ENCODE data around the gene NAT16.
"Not testable (repeated sequence)": the region's sequence is repeated elsewhere in the genome, so short reads cannot be mapped to it uniquely, and the experiment has no call there.

Gene NAT16

DNA sequence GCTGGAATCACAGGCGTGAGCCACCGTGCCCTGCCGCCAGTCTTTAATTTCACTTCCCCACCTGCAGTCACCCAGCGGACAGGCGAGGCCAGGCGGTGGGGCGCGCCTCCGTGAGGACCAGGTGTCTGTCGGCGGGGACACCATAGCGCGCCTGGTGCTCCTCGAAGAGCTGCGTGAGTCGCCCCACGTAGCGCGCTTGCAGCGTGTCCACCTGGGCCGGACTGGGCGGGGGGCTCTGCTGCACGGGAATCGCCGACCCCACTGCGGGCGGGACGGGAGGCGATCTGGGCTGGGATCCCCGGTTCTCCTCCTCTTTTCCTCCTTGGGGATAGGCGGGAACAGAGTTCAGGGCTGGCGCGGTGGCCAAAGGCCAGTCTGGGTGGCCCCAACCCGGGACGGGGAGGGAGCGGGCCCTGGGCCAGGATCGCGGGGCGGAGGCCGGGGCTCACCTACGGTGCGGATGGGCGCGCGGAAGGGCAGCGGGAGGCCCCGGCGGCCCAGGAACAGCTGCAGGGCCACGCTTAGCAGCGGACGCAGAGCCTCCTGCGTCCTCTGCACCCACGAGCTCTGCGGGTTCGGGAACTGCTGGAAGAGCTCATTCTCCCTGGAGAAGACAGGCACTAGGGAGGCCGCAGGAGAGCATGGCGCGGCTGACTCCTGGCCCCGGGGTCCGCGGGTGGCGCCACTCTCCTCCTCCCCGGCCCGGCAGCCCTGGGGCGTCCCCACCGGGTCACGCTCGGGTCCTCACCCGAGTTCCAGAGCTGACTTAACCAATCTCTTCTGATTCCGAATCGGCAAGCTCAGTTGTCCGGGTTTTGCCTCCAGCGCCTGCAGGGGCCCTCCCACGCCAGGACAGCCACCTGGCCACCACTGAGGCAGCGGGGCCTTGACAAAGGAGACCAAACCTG, 21.9 kb upstream of the NAT16 start:
- no peak for DNase-seq (ENCODE audit: low spot score)

DNA sequence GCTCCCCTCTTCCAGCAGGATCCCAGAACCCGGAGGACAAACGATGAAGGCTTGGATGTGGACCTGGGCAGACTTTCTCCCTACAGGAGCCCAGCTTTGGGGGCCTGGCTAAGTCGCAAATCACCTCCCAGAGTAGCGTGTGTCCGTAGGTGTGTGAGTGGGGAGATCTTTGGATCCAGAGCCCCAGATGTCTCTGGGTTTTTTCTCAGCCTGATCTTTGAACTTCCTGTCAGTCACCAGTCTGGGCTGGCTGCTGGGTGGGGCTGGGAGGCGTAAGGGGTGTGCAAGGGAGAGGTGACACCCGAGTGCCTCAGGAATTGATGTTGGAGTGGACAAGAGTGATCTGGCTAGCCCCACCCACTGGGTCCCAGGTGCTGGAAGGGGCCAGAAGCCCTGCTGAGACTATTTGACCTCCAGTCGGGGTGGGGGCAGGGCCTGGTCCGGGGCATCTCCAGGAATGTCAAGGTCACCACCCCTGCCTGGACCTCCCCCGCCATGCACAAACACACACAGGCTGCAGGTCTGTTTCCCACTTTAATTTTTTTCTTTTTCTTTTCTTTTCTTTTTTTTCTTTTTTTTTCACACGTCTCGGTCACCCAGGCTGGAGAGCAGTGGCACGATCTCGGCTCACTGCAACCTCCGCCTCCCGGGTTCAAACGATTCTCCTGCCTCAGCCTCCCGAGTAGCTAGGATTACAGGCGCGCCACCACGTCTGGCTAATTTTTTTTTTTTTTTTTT, 20.9 kb upstream of the NAT16 start, which contains the start of gene MOGAT3:
TSS of gene MOGAT3 (minus strand) at position 175 of the 738 bp plus-strand sequence. CDS start 182 bp downstream, outside the sequence.
- no peak for DNase-seq (ENCODE audit: low spot score)

DNA sequence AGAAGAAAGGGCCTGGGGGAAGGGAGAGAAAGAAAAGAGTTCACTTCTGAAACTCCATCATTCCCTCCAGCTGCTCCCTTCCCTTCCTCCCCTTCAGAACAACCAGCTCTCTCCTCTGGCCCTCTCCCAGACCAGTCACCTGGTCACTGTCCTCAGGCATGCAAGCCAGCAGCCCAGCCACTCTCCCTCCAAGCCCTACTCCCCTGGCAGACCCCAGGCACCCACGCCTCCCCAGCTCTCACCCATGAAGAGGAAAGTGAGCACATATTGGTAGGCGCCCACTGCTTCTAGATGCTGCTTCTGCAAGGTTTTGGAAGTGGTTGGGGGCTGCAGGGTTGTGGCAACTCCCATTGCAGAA, 20.4 kb upstream of the NAT16 start:
- no peak for DNase-seq (ENCODE audit: low spot score)

DNA sequence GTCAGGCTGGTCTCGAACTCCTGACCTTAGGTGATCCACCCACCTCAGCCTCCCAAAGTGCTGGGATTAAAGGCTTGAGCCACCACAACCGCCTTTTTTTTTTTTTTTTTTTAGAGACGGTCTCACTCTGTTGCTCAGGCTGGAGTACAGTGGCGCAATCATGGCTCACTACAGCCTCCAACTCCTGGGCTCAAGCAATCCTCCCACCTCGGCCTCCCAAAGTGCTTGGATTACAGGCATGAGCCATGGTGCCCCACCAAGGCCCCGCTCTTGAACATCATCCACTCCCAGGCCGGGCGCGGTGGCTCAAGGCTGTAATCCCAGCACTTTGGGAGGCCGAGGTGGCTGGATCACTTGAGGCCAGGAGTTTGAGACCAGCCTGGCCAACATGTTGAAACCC, 19.4 kb upstream of the NAT16 start:
- DNase-seq (ENCODE audit: low spot score) = not testable (repeated sequence)

DNA sequence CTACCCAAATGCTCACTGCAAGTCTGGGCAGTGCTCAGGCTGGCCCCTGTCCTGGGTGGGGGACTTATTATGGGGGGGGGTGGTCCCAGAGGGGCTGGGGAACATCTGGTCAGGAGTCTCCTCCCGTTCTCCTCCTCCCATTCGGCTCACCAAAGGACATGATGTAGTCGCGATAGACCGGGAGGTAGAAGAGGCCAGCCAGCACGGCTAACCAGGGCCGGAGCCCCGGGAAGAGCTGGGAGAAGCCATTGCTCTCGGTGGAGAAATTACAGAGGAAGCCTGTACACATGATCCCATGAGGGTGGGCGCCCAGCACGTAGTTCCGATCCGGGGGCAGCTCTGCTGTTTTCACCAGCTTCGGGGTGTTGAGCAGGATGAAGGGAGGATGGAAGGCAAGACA, 18.4 kb upstream of the NAT16 start:
- no peak for DNase-seq (ENCODE audit: low spot score)

DNA sequence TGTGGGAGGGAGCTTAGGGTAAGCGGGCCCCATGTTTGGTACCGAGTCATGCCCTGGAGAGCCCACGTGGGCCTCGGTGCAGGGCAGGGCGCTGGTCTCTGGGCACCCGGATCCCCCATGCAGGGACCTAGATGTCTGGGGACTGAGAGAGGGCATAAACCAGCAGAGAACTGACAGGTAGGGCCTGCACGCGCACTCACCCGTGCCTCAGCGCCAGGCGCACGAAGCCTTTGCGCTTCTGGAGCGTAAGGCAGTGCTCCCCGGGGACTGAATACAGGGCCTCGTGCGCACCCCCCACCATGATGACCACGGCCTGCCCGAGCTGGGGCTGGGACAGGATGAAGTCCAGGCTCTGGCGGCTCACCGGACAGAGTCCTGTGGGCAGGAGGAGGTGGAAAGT, 17.9 kb upstream of the NAT16 start:
- DNase-seq (ENCODE audit: low spot score) = no peak

DNA sequence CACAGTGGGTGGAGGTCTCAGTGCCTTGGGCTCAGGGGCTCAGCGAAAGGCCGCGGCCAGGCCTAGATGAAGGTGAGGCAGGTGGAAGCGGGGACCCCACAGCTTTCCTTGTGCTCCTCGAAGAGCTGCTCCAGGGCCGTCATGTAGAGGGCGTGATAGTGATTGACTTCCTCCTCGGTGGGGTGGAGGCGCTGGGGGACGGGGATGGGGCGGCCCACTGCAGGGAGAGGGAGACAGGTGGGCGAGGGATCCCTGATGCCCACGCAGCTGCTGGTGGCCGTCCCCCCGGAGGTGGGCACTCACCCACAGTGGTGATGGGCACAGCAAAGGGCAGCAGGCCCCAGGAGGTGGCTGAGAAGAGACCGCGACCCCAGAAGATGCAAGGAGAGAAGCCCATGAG, 15.8 kb upstream of the NAT16 start:
- DNase-seq (ENCODE audit: low spot score) = no peak

DNA sequence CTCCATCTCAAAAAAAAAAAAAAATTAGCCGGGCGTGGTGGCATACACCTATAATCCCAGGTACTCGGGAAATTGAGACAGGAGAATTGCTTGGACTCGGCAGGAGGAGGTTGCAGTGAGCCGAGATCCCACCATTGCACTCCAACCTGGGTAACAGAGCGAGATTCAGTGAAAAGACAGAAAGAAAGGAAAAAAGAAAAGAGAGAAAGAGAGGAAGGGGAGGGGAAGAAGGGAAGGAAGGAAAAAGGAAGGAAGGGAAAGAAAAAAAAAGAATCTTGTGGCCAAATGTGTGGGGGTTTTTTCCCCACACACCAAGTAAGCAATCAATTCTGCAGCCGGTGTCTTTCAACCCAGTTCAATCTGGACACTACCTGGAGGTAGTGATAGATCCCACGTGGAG, 9.0 kb upstream of the NAT16 start:
- DNase-seq (ENCODE audit: low spot score) = no peak

DNA sequence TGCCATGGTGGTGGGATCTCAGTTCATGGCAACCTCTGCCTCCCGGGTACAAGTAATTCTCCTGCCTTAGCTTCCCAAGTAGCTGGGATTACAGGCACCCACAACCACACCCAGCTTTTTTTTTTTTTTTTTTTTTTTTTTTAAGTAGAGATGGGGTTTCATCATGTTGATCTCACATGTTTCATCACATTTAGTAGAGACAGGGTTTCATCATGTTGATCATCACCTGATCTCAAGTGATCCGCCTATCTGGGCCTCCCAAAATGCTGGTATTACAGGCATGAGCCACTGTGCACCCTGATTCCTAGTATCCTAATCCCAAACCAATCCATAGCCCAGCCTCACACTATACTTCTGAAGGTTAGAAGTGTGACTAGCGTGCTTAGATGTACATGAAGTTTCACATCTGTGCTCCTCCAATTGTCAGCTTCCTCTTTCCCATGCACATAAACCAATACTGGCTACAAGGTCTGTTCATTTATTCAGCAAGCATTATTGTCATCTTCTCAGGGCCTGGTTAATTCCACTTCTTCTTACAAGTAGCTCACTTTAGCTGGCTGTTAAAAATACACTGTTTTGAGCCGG, 6.8 kb upstream of the NAT16 start:
- no peak for DNase-seq (ENCODE audit: low spot score)

DNA sequence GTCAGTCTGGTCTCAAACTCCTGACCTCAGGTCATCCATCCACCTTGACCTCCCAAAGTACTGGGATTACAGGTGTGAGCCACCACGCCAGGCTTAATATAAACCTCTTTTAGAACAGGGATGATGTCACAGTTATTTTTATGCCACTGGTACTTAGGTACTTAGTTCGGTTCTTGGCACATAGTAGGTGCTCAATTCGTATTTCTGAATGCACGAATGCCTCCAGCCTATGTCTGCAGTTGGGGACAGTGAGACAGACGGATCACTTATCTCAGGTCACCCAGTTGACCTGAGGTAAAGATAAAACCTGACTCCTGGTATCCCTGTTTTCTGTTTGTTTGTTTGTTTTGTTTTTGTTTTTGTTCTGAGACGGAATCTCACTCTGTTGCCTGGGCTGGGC, 6.1 kb upstream of the NAT16 start:
- DNase-seq (ENCODE audit: low spot score) = no peak

DNA sequence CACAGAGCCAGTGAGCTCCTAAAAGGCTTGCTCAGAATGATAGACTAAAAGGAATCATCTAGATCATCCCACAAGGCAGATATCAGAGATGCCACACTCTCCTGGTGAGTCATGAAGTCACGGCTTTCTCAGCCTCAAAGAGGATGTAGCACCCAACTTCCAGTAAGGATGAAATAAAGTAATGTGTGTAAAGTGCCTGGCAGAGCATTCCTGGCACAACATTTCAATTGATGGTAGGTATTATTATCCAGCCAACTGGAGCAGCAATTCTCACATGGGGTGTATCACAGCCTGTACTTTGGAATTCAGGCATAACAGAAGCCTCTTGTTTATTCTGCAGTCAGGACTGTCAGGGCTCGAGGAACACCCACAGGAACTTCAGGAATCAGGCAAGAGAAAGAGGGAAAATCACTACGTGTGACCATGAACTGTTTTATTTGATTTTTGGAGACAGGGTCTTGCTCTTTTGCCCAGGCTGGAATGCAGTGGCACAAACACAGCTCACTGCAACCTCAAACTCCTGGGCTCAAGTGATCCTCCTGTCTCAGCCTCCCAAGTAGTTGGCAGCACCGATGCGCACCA, 5.3 kb upstream of the NAT16 start:
- DNase-seq (ENCODE audit: low spot score) = no peak

DNA sequence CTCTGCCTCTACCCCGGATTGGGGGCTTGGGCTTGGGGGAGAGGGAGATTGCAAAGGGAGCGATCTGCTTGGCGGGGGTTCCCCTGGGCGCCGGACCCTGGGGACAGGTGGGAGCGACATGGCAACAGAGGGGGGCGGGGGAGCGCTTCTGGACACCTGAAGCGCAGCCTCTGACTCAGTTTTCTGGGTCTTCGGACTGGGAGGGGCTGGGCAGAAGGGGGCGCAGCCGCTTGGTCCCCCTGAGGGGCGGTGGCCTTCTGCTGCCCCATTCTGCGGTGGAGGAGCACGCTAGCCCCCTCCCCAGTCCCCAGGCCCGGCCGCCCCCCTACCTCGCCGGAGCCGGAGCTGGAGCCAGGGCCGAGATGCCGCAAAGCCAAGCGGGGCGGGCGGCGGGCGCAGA, 380 bp downstream of the NAT16 start:
- no peak for DNase-seq (ENCODE audit: low spot score)

DNA sequence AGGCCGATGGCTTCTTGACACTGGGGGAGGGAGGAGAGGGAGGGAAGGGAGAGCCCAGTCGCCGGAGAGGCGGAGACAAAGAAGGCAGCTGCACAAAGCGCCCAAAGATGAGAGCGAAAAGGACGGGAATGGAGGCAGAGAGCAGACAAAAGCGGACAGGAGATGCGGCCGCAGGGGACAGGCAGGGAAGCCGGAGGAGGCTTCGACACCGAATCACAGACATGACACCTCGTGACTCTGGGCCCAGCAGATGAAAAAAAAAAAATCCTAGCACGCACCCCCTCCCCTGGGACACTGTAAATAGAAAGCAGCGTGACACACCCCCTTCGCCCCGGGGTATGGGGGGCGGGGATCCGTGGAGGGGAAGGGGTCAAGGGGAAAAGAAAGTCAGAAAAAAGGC, 976 bp downstream of the NAT16 start:
- no peak for DNase-seq (ENCODE audit: low spot score)

DNA sequence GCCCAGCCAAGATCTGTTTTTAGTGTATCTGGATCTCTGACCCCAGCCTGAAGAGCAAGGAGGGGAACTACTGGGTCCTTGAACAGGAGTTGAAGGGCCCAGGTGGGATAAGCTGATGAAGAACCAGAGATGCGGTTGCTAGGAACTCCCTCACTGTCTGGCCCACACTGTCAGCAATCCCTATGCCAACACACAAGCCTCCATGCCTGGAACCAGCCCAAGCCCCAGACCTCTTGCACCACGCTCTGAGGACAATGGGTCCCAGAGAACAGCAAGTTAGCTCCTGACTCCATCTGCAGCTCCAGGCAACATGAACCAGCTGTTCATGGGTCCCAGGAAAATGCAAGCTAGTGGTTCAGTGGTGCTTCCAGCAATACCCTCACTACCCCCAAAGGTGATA, 2.4 kb downstream of the NAT16 start:
- no peak for DNase-seq (ENCODE audit: low spot score)

DNA sequence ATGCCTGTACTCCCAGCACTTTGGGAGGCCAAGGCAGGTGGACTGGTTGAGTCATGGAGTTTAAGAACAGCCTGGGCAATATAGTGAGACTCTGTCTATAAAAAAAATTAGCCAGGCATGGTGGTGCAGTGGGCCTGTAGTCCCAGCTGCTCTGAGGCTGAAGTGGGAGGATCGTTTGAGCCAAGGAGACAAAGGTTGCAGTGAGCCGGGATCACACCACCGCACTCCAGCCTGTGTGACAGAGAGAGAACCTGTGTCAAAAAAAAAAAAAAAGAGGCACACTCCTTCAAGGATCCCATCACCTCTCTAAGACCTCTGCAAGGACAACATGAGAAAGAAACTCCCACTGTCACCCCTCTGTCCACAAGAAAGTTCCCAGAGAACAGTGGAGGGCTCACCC, 4.4 kb downstream of the NAT16 start:
- no peak for DNase-seq (ENCODE audit: low spot score)

DNA sequence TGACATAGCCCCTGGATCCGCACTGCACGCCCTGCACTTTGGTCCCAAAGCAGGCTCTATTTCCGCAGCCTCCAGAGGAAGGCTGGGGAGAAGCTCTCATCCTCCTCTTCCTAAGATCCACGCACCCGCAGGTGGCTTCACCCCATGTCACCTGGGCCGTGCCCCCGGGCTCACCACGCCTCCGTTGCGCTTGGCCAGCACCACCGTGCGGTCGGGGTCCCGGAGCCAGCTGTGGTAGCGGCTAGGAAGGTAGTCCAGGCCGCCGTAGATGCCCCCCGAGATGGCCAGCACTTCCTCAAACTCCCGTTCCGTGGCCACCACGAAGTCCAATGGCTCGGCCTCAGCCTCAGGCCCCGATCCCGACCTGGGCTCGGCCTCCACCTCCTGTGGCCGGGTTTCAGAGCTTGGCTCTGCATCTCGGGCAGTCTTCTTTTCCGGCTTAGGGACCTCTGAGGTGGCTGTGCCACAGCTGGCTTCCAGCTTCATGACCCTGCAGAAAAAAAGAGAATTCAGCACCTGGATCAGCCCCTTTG, 5.7 kb downstream of the NAT16 start:
- no peak for DNase-seq (ENCODE audit: low spot score)

DNA sequence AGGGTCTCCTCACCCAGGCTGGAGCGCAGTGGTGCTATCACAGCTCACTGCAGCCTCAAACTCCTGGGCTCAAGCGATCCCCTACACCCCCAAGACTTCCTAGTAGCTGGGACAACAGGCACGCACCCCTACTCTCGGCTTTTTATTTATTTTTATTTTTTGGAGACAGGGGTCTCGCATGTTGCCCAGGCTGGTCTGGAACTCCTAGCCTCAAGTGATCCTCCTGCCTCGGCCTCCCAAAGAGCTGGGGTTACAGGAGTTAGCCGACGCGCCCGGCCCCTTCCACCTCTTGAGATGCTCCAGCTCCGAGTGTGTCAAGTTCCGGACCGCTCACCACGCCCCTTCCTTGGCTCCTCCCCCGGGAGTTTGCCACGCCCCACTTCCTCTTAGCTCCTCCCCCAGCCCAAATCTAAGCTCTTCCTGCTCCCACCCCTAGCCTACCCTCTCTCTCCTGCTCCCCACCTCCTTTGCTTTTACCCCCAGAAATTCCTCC, 6.3 kb downstream of the NAT16 start:
- DNase-seq (ENCODE audit: low spot score) = peak; percentile 55

DNA sequence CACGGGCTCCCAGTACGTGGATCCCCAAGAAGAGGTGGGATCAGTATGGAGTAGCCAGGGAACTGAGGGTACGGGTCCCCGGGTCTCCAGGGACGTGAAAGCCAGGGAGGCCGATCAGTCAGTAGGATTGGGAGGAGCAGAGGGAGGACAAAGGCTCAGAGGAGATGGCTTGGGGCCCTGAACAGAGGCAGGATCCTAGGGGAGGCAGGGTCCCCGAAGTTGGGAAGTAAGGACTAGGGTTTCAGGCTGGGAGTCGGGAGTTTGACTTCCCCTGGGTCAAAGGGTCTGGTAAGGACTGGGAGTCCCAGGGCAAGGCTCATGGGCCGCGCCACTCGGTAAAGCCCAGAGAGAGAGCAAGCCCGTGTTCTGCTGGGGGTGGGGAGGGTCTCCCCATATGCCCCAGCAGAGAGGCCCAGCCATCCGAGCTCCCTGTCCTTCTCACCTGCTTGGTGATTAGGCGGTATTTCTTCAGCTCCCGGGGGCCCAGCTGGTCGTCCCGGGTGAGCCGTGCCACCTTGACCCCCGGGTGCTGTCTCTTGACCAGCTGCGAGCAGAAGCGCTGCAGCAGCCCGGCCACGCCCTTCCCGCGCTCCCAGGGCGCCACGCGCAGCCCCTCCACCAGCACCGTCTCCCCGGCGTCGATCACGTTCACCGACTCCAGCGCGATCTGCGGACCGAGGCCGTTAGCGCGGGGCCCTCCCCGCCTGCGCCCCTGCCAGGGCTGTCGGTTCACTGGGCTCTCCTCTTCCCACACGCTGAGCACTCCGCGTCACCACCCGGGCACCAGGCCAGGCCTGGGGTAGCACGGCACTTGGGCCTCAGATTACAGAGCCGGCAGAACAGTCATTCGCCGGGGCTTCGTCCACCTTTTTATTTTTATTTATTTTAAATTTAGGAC, 7.0 kb downstream of the NAT16 start:
- DNase-seq (ENCODE audit: low spot score) = no peak

DNA sequence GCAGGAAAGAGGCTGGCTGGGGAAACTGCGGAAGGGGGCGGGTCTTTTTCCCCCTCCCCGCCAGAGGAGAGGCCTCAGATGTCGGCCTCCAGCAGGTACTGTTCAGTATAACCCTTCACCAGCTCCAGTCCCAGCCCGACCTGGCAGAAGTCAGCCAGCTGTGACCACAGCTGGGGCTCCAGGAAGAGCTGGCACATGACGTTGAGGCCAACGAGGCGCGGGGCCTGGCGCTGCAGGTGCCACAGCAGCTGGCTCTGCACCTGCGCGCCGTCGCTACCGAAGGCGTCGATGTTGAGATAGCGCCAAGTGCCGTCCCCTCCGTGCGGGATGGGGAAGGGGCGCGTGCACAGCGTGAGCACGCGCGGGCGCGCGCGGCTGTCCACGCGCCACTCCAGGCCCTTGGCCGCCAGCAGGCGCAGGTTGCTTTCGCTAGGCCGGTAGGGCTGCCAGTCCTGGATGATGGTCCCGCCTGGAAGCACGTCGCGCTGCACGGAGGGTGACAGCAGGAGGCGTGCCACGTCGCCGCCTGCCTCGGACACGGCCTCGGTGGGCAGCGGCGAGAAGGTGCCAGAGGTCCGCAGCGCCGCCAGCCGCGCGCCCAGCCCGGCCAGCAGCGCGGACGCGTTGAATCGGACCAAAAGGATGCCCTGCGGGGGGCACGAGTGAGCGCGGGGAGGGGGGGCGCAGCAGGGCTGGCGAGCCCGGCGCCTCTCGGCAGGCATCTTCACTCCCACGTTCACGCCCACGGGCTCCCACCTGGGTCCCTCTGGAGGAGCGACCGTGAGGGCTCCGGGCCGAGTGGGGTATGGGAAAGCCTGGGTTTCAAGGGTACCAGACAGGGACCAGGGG, 7.9 kb downstream of the NAT16 start:
- DNase-seq (ENCODE audit: low spot score) = no peak

DNA sequence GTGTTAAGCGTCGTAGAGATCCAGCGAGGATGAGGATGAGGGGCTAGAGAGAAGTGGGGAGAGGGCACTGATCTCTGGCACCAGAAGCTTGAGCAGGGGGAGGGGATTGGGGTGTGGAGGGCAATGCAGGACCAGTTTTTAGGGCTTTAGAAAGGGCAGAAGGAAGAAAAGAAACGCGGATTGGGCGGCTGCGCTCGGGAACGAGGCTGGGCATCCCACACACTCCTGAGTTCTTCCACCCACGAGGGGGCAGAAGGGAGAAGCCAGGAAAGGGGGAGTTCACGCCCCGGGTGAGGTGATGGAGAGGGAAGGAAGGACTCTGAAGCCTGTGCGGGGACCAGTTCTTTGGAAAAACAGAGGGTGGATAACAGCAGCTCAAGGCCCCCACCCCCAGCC, 8.7 kb downstream of the NAT16 start:
- DNase-seq (ENCODE audit: low spot score) = no peak
